BE2C (cell line): ENCODE measurements around the gene DSEL.

ENCODE experiments used
- DNase-seq: peaks from one replicate; pipeline ENCODE4 v3.0.0-alpha.2; 2020
- H3K27me3 ChIP-seq: fragments of 250-450 bp; sonication (Bioruptor Pico); 2 replicates; pipeline ENCODE4 v1.5.1; 2020; ENCODE audit warnings: mild to moderate bottlenecking
- H3K36me3 ChIP-seq: fragments of 250-450 bp; sonication (Bioruptor Pico); 2 replicates; pipeline ENCODE4 v1.5.1; 2020; ENCODE audit warnings: mild to moderate bottlenecking
- H3K4me1 ChIP-seq: fragments of 250-450 bp; sonication (Bioruptor Pico); 2 replicates; pipeline ENCODE4 v1.5.1; 2020
- H3K4me3 ChIP-seq: 2 replicates; pipeline ENCODE4 v1.5.1; 2011; ENCODE audit warnings: low read depth, low read length
- H3K9me3 ChIP-seq: fragments of 250-450 bp; sonication (Bioruptor Pico); 2 replicates; pipeline ENCODE4 v1.5.1; 2020
- CTCF ChIP-seq: IDR thresholded peaks from 2 replicates; pipeline ENCODE4 v1.5.1; 2012; ENCODE audit warnings: mild to moderate bottlenecking, low read depth, low read length

Gene DSEL

GRCh38 chr18:67485655-67486054, 30.9 kb downstream of the DSEL start:
- no peak for TF ChIP-seq CTCF
- no peak for DNase-seq
- no peak overlapping the region for H3K4me3 ChIP-seq
- no peaks in the 10 kb centered on the region for H3K36me3 ChIP-seq
- no peaks in the 10 kb centered on the region for H3K9me3 ChIP-seq
- H3K27me3 ChIP-seq, result no peaks in the 10 kb centered on the region
- H3K4me1 ChIP-seq, result no peaks in the 10 kb centered on the region

GRCh38 chr18:67484458-67484857, 32.1 kb downstream of the DSEL start:
- Histone ChIP-seq H3K4me3 (no peak overlapping the region), H3K4me1 (no peaks in the 10 kb centered on the region), H3K9me3 (no peaks in the 10 kb centered on the region), H3K27me3 (no peaks in the 10 kb centered on the region), H3K36me3 (no peaks in the 10 kb centered on the region)
- DNase-seq, result no peak
- TF ChIP-seq CTCF, result no peak

GRCh38 chr18:67483952-67484351, 32.6 kb downstream of the DSEL start:
- H3K4me1 ChIP-seq, result no peaks in the 10 kb centered on the region
- no peaks in the 10 kb centered on the region for H3K9me3 ChIP-seq
- TF ChIP-seq CTCF, result no peak
- DNase-seq, result no peak
- no peaks in the 10 kb centered on the region for H3K36me3 ChIP-seq
- no peaks in the 10 kb centered on the region for H3K27me3 ChIP-seq
- H3K4me3 ChIP-seq, result no peak overlapping the region

GRCh38 chr18:67483237-67483636, 33.3 kb downstream of the DSEL start:
- H3K36me3 ChIP-seq, result no peaks in the 10 kb centered on the region
- no peaks in the 10 kb centered on the region for H3K9me3 ChIP-seq
- no peaks in the 10 kb centered on the region for H3K4me1 ChIP-seq
- no peak overlapping the region for H3K4me3 ChIP-seq
- no peak for TF ChIP-seq CTCF
- peak; percentile 57 for DNase-seq
- no peaks in the 10 kb centered on the region for H3K27me3 ChIP-seq

- no peak for DNase-seq
- H3K9me3 ChIP-seq, result no peaks in the 10 kb centered on the region
- H3K4me3 ChIP-seq, result no peak overlapping the region
- no peaks in the 10 kb centered on the region for H3K4me1 ChIP-seq
- TF ChIP-seq CTCF, result no peak
- no peaks in the 10 kb centered on the region for H3K27me3 ChIP-seq
- H3K36me3 ChIP-seq, result no peaks in the 10 kb centered on the region
Observed at GRCh38 chr18:67478249-67478648, 38.3 kb downstream of the DSEL start.

- H3K9me3 ChIP-seq, result no peaks in the 10 kb centered on the region
- no peak for TF ChIP-seq CTCF
- DNase-seq, result no peak
- H3K27me3 ChIP-seq, result no peaks in the 10 kb centered on the region
- no peaks in the 10 kb centered on the region for H3K36me3 ChIP-seq
- no peak overlapping the region for H3K4me3 ChIP-seq
- H3K4me1 ChIP-seq, result no peaks in the 10 kb centered on the region
Observed at GRCh38 chr18:67477522-67477921, 39.0 kb downstream of the DSEL start.
